Gastroesophageal sphincter (tissue), 3 donors: ENCODE data around the gene CNTROB.

Source experiments
- POLR2A ChIP-seq, 2 donors: fragments of 450-650 bp; IDR thresholded peaks; one replicate each; pipeline ENCODE4 v1.6.1; 2017; ENCODE audit warnings: antibody characterized with exemption in 2 of 2, mild to moderate bottlenecking in 2 of 2, moderate library complexity in 1 of 2
- TF ChIP-seq, protein P1 (sequence below), 4 experiments: fragments of 200-600 bp in 2 of 4; fragments of 450-650 bp in 2 of 4; sonication (generic) in 1 of 4; IDR thresholded peaks; one replicate each; pipeline ENCODE4 v1.5.1; 2017 to 2019; ENCODE audit warnings: antibody characterized with exemption in 4 of 4, mild to moderate bottlenecking in 2 of 4, moderate library complexity in 2 of 4

DNA sequence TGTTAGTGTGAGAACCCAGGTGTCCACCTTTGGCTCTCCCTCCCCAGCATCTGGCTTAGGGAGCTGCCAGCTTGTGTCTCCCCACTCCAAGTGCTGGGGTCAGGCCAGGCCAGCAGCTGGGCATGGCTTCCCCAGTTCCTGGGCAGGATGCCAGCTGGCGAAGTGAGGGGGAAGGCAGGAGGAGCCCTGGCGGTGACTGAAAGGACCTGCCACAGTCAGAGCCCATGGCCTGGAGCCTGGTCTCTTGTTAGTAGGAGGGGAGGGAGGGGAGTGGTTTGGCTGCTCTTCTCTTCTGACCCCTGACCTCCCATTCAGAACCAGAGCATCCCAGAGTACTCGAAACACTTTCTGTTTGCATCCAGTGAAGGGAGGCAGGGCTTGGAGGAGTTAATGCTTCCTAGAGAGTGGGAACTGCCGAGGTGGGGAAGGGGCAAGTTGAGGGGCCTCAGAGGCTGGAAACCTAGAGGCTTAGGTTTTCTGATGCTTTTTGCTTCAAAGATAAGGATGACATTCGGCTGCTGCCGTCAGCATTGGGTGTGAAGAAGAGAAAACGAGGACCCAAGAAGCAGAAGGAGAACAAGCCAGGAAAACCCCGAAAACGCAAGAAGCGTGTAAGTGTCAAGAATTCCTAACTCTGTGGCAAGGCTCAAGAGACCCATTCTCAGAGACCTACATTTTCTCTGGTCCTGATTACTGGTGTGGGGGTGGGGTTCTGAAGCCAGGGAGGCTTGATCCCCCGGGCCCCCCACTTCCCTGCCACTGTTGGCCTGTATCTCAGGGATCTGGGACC, 42.6 kb upstream of the CNTROB start:
- TF ChIP-seq, protein P1, sequence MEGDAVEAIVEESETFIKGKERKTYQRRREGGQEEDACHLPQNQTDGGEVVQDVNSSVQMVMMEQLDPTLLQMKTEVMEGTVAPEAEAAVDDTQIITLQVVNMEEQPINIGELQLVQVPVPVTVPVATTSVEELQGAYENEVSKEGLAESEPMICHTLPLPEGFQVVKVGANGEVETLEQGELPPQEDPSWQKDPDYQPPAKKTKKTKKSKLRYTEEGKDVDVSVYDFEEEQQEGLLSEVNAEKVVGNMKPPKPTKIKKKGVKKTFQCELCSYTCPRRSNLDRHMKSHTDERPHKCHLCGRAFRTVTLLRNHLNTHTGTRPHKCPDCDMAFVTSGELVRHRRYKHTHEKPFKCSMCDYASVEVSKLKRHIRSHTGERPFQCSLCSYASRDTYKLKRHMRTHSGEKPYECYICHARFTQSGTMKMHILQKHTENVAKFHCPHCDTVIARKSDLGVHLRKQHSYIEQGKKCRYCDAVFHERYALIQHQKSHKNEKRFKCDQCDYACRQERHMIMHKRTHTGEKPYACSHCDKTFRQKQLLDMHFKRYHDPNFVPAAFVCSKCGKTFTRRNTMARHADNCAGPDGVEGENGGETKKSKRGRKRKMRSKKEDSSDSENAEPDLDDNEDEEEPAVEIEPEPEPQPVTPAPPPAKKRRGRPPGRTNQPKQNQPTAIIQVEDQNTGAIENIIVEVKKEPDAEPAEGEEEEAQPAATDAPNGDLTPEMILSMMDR (IDR thresholded peaks at IDR 0.05) = peak in 3 of 4 experiments; percentile 55 to 84 (median 79)
- no peak for TF ChIP-seq POLR2A (IDR thresholded peaks at IDR 0.05)
